Activated B cell treated with CpG ODN at 0.5 μM for 24 hours (primary cell): ENCODE data around the gene RPS2. TPM values are rescaled to one million over a fixed set of nuclear protein-coding genes. Genes with fewer than 3 reads are reported as not detected.

Experiments used
- ATAC-seq: fragments of 200-7000 bp; cut with Tn5 transposase; one replicate; pipeline ENCODE4 v1.10.0; 2021; ENCODE audit warnings: low read depth, mild to moderate bottlenecking, moderate library complexity
- CTCF ChIA-PET: fragments of 350-600 bp; sonication (Branson Sonifier 250); formaldehyde crosslinking; loops from one replicate; lab custom pipeline; 2021; ENCODE audit warnings: antibody characterized with exemption; lab: Charles Lee
- POLR2A ChIA-PET: fragments of 350-600 bp; sonication (Branson Sonifier 250); formaldehyde crosslinking; loops from one replicate; lab custom pipeline; 2021; ENCODE audit warnings: antibody characterized with exemption; lab: Charles Lee
- DNase-seq: peaks from one replicate; pipeline ENCODE4 v3.0.0; 2022
- H3K27ac Mint-ChIP-seq: one replicate; pipeline ENCODE4 v1.8.0; 2020; ENCODE audit warnings: mixed read lengths
- H3K27me3 Mint-ChIP-seq: one replicate; pipeline ENCODE4 v1.8.0; 2021; ENCODE audit warnings: mixed read lengths
- H3K36me3 Mint-ChIP-seq: one replicate; pipeline ENCODE4 v1.8.0; 2021; ENCODE audit warnings: low read depth, mixed read lengths
- H3K4me1 Mint-ChIP-seq: one replicate; pipeline ENCODE4 v1.8.0; 2021; ENCODE audit warnings: mixed read lengths
- H3K4me3 Mint-ChIP-seq: one replicate; pipeline ENCODE4 v1.8.0; 2020; ENCODE audit warnings: mild to moderate bottlenecking, mixed read lengths
- H3K9me3 Mint-ChIP-seq: one replicate; pipeline ENCODE4 v1.8.0; 2020; ENCODE audit warnings: mixed read lengths
- intact Hi-C: fragments of 100-400 bp; cut with micrococcal nuclease; formaldehyde crosslinking; loops from one replicate; pipeline ENCODE4 v1.15.1; 2024
- total RNA-seq: library from RNA; stranded (reverse); gene quantifications from 2 replicates; pipeline ENCODE4 v1.2.3, GENCODE V29; 2022
- TF ChIP-seq, protein P1 (sequence below): fragments of 200-600 bp; IDR thresholded peaks from one replicate; pipeline ENCODE4 v1.8.0; 2022; ENCODE audit warnings: antibody characterized with exemption, mild to moderate bottlenecking

RPS2 gene
- total RNA-seq, 1 donor from 2014 or later, result 5,116 TPM

DNA sequence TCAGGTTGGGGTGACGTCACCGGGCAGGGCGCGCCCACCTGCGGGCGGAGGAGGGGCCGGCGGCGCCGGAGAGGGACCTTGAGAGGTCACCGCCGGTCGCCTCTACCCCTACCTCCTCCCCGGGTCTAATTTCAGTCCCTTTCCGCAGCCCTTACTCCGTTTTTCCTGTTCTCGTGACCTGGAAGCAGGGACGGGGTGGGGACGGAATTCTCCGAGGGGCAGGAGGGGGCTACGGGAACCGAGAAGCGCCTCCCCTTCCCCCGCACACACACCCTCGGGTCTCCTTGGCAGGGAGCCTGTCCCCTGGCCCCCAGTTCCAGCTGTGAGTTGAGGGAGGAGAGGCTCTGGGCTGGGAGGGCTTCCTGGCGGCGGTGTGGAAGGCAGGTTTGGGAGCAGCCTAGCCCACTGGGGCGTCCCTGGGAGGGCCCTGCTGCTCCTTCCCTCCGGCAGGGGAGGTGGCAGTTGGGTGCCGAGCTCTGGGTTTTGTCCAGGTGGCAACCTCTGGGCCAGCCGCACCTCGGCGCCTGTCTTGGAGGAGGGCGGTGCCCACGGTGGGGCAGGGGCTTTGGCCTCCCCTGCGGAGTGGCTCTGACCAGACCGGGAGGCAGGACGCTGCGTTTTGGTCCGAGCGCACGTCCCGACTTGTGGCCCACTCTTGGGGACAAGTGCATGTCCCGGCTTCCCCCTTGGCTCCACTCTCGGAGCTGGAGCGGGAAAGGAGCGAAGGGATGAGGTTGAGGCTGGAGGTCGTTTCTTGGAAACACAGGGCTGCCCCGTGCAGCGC is 25.9 kb upstream of the RPS2 start:
- ChIA-PET POLR2A (interaction anchor here (0.6 to 21.9 kb wide), 19 partner anchors 9 to 892 kb away, joined by 3 to 351 read pairs (median 5); partner anchors contain the start of genes EME2, FLYWCH2, MLST8 and MRPS34), CTCF (interaction anchor here (0.9 kb wide), 1 partner anchor 150 kb away, joined by 3 read pairs; no protein-coding TSS in a partner anchor)
- TF ChIP-seq, protein P1, sequence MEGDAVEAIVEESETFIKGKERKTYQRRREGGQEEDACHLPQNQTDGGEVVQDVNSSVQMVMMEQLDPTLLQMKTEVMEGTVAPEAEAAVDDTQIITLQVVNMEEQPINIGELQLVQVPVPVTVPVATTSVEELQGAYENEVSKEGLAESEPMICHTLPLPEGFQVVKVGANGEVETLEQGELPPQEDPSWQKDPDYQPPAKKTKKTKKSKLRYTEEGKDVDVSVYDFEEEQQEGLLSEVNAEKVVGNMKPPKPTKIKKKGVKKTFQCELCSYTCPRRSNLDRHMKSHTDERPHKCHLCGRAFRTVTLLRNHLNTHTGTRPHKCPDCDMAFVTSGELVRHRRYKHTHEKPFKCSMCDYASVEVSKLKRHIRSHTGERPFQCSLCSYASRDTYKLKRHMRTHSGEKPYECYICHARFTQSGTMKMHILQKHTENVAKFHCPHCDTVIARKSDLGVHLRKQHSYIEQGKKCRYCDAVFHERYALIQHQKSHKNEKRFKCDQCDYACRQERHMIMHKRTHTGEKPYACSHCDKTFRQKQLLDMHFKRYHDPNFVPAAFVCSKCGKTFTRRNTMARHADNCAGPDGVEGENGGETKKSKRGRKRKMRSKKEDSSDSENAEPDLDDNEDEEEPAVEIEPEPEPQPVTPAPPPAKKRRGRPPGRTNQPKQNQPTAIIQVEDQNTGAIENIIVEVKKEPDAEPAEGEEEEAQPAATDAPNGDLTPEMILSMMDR, result no peak
- Mint-ChIP-seq H3K27me3 (no peaks in the 10 kb centered on the region), H3K36me3 (peaks cover 18% of the 10 kb centered on the region), H3K4me1 (peaks cover 29% of the 10 kb centered on the region), H3K27ac (peak overlapping the region; percentile 88), H3K4me3 (peak overlapping the region; percentile 82), H3K9me3 (no peaks in the 10 kb centered on the region)
- peak; percentile 64 for DNase-seq
- ATAC-seq, result no peak
- intact Hi-C loops, result loop anchor here (5.0 kb wide), 1 partner anchor 378 kb away; the partner anchor contains the start of genes CRAMP1 and IFT140

DNA sequence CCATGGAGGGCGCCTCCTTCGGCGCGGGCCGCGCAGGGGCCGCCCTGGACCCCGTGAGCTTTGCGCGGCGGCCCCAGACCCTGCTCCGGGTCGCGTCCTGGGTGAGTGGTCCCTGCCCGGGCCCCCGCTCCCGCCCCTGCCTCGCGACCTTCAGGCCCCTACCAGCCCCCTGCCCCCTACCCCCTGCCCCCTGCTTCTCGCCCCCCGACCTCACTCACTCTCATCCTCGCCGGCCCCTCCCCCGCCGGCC is 25.4 kb upstream of the RPS2 start:
- intact Hi-C loops, result loop anchor here (5.0 kb wide), 1 partner anchor 378 kb away; the partner anchor contains the start of genes CRAMP1 and IFT140
- no peak overlapping the region for H3K4me3 Mint-ChIP-seq
- ATAC-seq, result no peak

DNA sequence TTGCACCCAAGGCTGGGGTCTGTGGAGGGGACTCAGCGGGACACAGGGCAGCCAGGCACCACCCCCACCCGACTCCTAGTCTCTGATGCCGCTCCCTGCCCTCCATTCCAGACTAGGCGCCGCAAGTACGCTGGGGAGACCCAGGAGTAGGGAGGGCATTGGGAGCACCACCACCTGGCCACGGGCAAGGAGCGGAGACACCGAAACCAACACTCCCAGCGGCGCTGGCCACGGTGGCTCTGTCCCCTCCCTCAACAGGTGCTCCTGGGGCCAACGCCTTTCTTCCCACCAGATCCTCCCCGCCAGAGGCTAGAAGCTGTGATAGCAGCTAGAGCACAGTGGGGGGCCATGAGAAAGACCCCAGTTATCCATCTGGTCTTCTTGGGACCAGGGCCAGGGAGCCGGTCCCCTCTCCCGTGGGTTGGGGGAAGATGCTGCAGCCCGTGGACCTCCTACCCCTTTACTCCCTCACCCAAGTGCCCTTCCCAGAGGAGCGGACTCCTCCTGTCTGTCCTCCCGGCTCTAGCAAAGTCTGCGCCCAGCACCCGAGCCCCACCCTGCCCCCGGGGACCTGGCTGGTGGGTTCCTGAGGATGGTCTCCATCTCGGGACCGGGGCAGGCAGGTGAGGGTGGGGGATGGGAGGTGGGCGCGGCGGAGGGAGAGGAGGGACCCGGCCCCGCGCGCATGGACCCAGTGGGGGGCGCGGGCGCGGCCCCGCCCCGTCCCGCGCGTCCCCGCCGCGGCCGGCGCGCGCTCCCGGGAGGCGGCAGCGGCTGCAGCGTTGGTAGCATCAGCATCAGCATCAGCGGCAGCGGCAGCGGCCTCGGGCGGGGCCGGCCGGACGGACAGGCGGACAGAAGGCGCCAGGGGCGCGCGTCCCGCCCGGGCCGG is 24.8 kb upstream of the RPS2 start, which contains the start of gene SYNGR3:
Gene SYNGR3, plus strand, starts transcription at position 762 of the 892 bp plus-strand sequence. CDS start 133 bp downstream, outside the sequence.
- no peaks in the 10 kb centered on the region for H3K27me3 Mint-ChIP-seq
- peak within 1 kb of the TSS; percentile 82 for H3K4me3 Mint-ChIP-seq
- H3K4me1 Mint-ChIP-seq, result peaks cover 38% of the 10 kb centered on the region
- ChIA-PET CTCF (interaction anchor here (1.9 kb wide), 1 partner anchor 14 kb away, joined by 4 read pairs; no protein-coding TSS in a partner anchor), POLR2A (interaction anchor here (0.7 to 21.9 kb wide), 8 partner anchors 8 to 226 kb away, joined by 3 to 351 read pairs (median 10); partner anchors contain the start of genes MLST8, NDUFB10, NOXO1 and PGP)
- TF ChIP-seq, protein P1, result no peak
- DNase-seq (peak; percentile 38), ATAC-seq (no peak)
- H3K27ac Mint-ChIP-seq, result peak within 1 kb of the TSS; percentile 88
- peaks cover 16% of the 10 kb centered on the region for H3K36me3 Mint-ChIP-seq
- intact Hi-C loops, result loop anchor here (5.0 kb wide), 1 partner anchor 377 kb away; the partner anchor contains the start of genes CRAMP1 and IFT140
- no peaks in the 10 kb centered on the region for H3K9me3 Mint-ChIP-seq

More for the DNA sequence above, 25.4 kb upstream of the RPS2 start:
- DNase-seq, result no peak
- H3K4me1 Mint-ChIP-seq, result peaks cover 32% of the 10 kb centered on the region
- H3K9me3 Mint-ChIP-seq, result no peaks in the 10 kb centered on the region
- POLR2A ChIA-PET, result interaction anchor here (1.2 to 21.9 kb wide), 10 partner anchors 9 to 225 kb away, joined by 3 to 351 read pairs (median 14); partner anchors contain the start of genes MLST8, MSRB1, NDUFB10 and NOXO1
- CTCF ChIA-PET, result no interaction called here
- H3K27ac Mint-ChIP-seq, result no peak overlapping the region
- peaks cover 16% of the 10 kb centered on the region for H3K36me3 Mint-ChIP-seq
- no peaks in the 10 kb centered on the region for H3K27me3 Mint-ChIP-seq
- TF ChIP-seq, protein P1, result no peak

DNA sequence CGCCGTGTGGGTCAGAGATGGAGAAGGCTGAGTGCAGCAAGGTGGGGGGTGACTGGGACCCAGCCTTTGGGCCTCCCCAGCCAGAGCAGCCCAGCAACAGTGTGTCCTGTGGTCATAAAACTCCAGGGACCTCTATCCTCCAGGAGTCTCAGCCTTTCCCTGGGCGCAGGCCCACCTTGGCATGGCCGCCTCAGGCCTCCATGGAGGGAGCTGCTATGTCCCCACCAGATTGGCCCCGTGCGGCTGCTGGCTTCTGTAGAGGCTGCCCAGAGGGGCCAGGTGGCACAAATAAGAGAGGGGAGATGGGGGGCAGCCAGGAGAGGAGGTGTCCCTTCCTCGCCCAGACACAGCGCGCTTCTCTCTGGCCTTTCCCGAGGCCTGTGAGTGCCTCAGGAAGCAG is 22.6 kb upstream of the RPS2 start:
- Mint-ChIP-seq H3K4me1 (peaks cover 35% of the 10 kb centered on the region), H3K27ac (no peak overlapping the region), H3K27me3 (peaks cover 7% of the 10 kb centered on the region), H3K9me3 (no peaks in the 10 kb centered on the region), H3K36me3 (peaks cover 16% of the 10 kb centered on the region), H3K4me3 (no peak overlapping the region)
- intact Hi-C loops, result no loop called here
- ChIA-PET CTCF (interaction anchor here (1.9 kb wide), 1 partner anchor 17 kb away, joined by 4 read pairs; no protein-coding TSS in a partner anchor), POLR2A (interaction anchor here (0.6 to 21.9 kb wide), 3 partner anchors 22 to 1765 kb away, joined by 3 to 351 read pairs (median 4); partner anchors contain the start of genes NDUFB10, RNF151 and RPS2)
- no peak for DNase-seq
- ATAC-seq, result no peak
- TF ChIP-seq, protein P1, result no peak
